BLaER1 treated with 17β-estradiol and CSF1 and Interleukin-3, amounts not matched to agents 10 nM and 100 nM (cell line): Measurements from ENCODE around the gene LGALS7.

Experiments used
- H3K27ac ChIP-seq, 11 experiments: shearing (Covaris generic); formaldehyde crosslinking; 2 replicates each; pipeline ENCODE4 v1.8.1; 2022
- H3K27me3 ChIP-seq, 11 experiments: shearing (Covaris generic); formaldehyde crosslinking; 2 replicates each; pipeline ENCODE4 v1.8.1; 2022
- H3K36me3 ChIP-seq, 11 experiments: shearing (Covaris generic); formaldehyde crosslinking; 2 replicates each; pipeline ENCODE4 v1.8.1; 2022
- H3K4me1 ChIP-seq, 10 experiments: shearing (Covaris generic); formaldehyde crosslinking; 2 replicates each; pipeline ENCODE4 v1.8.1; 2022
- H3K4me2 ChIP-seq, 11 experiments: shearing (Covaris generic); formaldehyde crosslinking; 2 replicates each; pipeline ENCODE4 v1.8.1; 2022
- H3K4me3 ChIP-seq, 10 experiments: shearing (Covaris generic); formaldehyde crosslinking; 2 replicates each; pipeline ENCODE4 v1.8.1; 2022
- H3K9ac ChIP-seq, 11 experiments: shearing (Covaris generic); formaldehyde crosslinking; 2 replicates each; pipeline ENCODE4 v1.8.1; 2022
- H3K9me3 ChIP-seq, 11 experiments: shearing (Covaris generic); formaldehyde crosslinking; replicated peaks in 1 of 11; 2 replicates each; pipeline ENCODE4 v1.8.1; 2022
- H4K20me1 ChIP-seq, 11 experiments: shearing (Covaris generic); formaldehyde crosslinking; 2 replicates each; pipeline ENCODE4 v1.8.1; 2022
- Cebpa-rat ChIP-seq, 11 experiments: shearing (Covaris generic); IDR thresholded peaks; 2 replicates each; pipeline ENCODE4 v1.8.1; 2022

Gene LGALS7

DNA sequence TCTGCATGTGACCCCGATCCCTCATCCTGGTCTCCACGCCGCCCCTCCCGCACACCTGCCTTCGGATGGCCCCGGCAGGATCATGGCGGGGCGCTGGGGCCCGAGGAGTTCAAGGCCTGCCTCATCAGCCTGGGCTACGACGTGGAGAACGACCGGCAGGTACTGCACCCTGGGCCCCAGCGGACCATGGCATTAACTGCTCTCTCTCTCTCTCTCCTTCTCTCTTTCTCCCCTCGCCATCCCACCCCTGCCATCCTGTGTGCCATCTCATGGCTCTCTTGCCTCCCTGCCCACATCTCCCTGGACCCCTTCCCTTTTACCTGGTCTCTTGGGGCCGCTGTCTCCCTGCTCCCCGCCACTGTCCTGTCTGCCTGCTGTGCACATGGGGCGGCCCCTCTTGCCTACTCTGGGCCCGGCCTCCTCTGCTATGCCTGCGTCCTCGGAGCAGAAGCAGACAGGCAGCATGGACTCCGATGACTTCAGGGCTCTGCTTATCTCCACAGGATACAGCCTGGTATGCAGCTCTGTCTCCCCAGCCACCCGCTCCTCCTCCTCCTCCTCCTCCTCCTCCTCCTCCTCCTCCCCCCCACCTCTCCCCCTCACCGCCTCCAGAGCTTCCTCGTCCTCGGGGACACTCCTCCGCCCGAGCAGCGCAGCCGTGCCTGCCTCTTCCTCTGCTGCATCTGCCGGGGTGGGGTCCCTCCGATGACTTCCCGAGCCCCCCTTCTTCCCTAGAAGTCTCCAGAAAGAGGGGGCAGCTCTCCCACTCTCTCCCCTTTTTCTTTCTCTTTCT is 45.3 kb downstream of the LGALS7 start:
- H3K9ac ChIP-seq, result peak overlapping the region in 6 of 11 experiments; percentile 11 to 36 (median 32); a peak in 8 of 22 replicates
- H3K4me3 ChIP-seq, result no peak overlapping the region
- H3K4me1 ChIP-seq, result peaks cover 0 to 22% (median 8%) of the 10 kb centered on the region in 10 experiments; a peak in 14 of 20 replicates
- peaks cover 58 to 87% (median 74%) of the 10 kb centered on the region in 11 experiments for H3K36me3 ChIP-seq
- no peak for TF ChIP-seq Cebpa-rat (IDR thresholded peaks at IDR 0.05)
- peak overlapping the region in 4 of 11 experiments; percentile 12 to 50 (median 19); a peak in 6 of 22 replicates for H3K4me2 ChIP-seq
- peaks cover 0 to 43% (median 0%) of the 10 kb centered on the region in 11 experiments; a peak in 7 of 22 replicates for H4K20me1 ChIP-seq
- no peaks in the 10 kb centered on the region for H3K9me3 ChIP-seq
- 0 out of 22 replicates have a peak overlapping the region, but pooled peaks of 3 of the 11 experiments have one; percentile 17 to 37 (median 32) for H3K27ac ChIP-seq
- H3K27me3 ChIP-seq, result no peaks in the 10 kb centered on the region

DNA sequence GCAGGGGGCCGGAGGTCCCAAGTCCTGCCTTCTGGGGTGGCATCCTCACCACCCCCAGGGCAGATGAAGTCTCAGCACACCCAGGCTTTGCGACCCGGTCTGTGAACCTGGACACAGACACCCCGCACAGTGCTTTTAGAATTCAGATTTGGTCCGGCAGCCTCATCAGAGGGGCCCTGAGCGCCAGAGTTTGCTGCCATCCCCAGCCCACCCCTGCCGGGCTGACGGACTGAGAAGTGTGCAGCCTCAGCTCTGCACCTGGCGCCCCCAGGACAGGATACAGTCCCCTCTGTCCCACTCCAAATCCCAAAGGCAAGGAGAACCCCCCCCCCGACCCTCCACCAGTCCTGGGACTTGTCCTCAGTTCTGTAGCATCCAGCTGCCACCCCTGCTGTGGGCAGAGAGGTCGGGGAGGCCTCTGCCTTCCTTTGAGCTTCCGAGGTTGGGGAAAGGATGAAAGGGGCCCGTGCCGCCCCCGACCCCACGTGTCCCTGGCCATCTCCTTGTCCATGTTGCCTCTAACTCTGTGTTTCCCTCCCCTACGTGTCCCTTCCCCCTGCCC is 45.9 kb downstream of the LGALS7 start:
- Histone ChIP-seq H3K27ac (no peak overlapping the region), H3K4me2 (peak overlapping the region in 4 of 11 experiments; percentile 12 to 50 (median 19); a peak in 5 of 22 replicates), H3K4me1 (peaks cover 0 to 25% (median 13%) of the 10 kb centered on the region in 10 experiments; a peak in 15 of 20 replicates), H3K4me3 (no peak overlapping the region), H3K9ac (peak overlapping the region in 2 of 11 experiments; percentile 23 to 28; a peak in 1 of 22 replicates), H4K20me1 (peaks cover 0 to 50% (median 0%) of the 10 kb centered on the region in 11 experiments; a peak in 7 of 22 replicates), H3K27me3 (no peaks in the 10 kb centered on the region), H3K9me3 (no peaks in the 10 kb centered on the region), H3K36me3 (peaks cover 65 to 94% (median 81%) of the 10 kb centered on the region in 11 experiments)
- TF ChIP-seq Cebpa-rat (IDR thresholded peaks at IDR 0.05), result no peak

DNA sequence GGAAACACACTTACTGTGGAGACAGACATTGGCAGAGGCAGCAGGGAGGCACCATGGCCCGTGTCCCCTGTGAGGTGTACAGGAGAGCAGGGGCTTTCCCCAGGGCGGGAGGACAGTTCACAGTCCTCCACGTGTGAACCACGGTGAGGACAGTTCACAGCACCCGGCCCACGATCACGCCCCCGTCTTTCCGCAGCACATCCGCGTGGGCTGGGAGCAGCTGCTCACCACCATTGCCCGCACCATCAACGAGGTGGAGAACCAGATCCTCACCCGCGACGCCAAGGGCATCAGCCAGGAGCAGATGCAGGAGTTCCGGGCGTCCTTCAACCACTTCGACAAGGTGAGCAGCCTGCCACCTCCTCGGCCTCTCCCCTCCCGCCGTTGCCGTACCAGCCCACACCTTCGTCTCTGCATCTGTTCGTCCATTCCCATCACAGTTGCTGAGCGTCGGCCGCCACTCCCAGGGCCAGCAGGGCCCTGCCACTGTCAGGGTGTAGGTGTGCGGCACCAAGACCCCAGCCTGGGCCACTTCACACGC is 46.5 kb downstream of the LGALS7 start:
- Histone ChIP-seq H3K27me3 (no peaks in the 10 kb centered on the region), H3K9me3 (no peaks in the 10 kb centered on the region), H3K27ac (no peak overlapping the region), H3K9ac (peak overlapping the region in 1 of 11 experiments; percentile 7; a peak in 1 of 22 replicates), H4K20me1 (peaks cover 0 to 55% (median under 1%) of the 10 kb centered on the region in 11 experiments; a peak in 8 of 22 replicates), H3K4me2 (no peak overlapping the region), H3K4me3 (no peak overlapping the region), H3K4me1 (peaks cover 0 to 28% (median 17%) of the 10 kb centered on the region in 10 experiments; a peak in 16 of 20 replicates), H3K36me3 (peaks cover 70 to 96% (median 86%) of the 10 kb centered on the region in 11 experiments)
- TF ChIP-seq Cebpa-rat (IDR thresholded peaks at IDR 0.05), result no peak

DNA sequence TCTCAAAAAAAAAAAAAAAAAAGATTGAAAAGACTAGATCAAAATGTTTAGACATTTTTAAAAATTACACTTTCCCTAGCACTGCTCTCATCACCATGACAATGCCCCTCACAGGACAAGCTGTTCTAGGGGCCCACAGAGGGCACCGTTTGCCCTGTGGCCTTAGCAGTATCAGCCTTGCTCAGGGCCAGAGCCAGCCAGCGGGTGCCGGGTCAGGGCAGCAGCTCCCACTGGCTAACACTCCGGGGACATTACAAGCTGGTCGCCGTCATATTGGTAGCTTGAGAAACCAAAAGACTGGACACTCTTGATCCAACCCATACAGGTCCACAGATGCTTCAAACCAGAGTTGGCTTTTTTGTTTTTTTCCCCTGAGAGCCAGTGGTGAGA is 47.0 kb downstream of the LGALS7 start:
- Histone ChIP-seq H3K9me3 (no peaks in the 10 kb centered on the region), H3K27ac (no peak overlapping the region), H3K9ac (0 out of 22 replicates have a peak overlapping the region, but pooled peaks of 1 of the 11 experiments have one; percentile 7), H3K36me3 (peaks cover 71 to 96% (median 89%) of the 10 kb centered on the region in 11 experiments), H4K20me1 (peaks cover 0 to 61% (median 6%) of the 10 kb centered on the region in 11 experiments; a peak in 8 of 22 replicates), H3K4me3 (no peak overlapping the region), H3K27me3 (no peaks in the 10 kb centered on the region), H3K4me1 (peaks cover 0 to 29% (median 22%) of the 10 kb centered on the region in 10 experiments; a peak in 16 of 20 replicates), H3K4me2 (no peak overlapping the region)
- TF ChIP-seq Cebpa-rat (IDR thresholded peaks at IDR 0.05), result no peak

DNA sequence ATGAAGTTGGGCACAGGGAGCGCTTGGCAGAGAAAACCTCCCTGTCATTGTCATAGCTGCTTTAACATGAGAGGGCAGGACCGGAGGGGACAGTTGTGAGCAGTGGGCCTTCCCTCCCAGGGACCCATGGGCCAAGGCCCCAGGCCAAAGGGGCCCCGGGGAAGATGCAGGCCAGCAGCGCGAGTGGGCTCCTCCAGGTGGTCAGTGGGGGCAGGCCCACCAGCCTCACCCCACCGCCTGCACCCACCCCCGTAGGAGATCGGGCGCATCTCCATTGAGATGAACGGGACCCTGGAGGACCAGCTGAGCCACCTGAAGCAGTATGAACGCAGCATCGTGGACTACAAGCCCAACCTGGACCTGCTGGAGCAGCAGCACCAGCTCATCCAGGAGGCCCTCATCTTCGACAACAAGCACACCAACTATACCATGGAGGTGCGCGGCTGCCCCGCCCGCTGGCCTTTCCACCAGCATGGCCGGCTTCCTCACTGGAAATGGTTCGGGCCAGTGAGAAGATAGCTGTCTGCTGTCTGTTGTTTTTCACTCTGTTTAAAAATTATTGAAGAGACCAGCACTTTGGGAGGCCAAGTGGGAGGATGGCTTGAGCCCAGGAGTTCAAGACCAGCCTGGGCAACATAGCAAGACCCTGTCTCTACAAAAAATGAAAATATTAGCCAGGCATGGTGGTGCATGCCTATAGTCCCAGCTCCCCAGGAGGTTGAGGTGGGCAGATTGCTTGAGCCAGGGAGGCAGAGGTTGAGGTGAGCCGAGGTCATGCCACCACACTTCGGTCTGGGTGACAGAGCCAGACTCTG is 47.6 kb downstream of the LGALS7 start:
- H3K36me3 ChIP-seq, result peaks cover 72 to 96% (median 89%) of the 10 kb centered on the region in 11 experiments

DNA sequence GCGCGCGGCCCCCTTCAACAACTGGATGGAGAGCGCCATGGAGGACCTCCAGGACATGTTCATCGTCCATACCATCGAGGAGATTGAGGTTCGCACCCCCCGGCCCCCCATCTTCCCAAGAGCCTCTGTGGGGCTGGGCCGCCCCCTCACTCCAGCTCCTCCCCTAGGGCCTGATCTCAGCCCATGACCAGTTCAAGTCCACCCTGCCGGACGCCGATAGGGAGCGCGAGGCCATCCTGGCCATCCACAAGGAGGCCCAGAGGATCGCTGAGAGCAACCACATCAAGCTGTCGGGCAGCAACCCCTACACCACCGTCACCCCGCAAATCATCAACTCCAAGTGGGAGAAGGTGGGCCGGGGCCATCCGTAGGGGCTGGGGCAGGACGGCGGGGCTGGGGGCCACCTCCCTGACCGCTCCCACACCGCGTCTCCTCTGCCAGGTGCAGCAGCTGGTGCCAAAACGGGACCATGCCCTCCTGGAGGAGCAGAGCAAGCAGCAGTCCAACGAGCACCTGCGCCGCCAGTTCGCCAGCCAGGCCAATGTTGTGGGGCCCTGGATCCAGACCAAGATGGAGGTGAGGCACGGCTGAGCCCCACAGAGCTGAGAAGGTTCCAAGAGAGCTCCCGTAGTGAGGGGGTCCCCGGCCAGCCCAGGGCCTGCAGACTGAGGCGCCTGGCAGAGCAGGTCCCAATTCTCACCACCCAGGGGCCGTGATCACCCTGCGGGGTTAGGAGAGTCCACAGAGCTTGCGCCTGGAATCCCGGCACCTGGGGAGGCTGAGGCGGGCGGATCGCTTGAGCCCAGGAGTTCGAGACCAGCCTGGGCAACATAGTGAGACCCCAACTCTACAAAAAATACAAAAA is 49.1 kb downstream of the LGALS7 start:
- Histone ChIP-seq H3K9ac (no peak overlapping the region), H3K4me1 (peaks cover 0 to 46% (median 37%) of the 10 kb centered on the region in 10 experiments; a peak in 16 of 20 replicates), H4K20me1 (peaks cover 0 to 81% (median 15%) of the 10 kb centered on the region in 11 experiments; a peak in 9 of 22 replicates), H3K36me3 (peaks cover 80 to 97% (median 96%) of the 10 kb centered on the region in 11 experiments), H3K9me3 (no peaks in the 10 kb centered on the region), H3K27me3 (no peaks in the 10 kb centered on the region), H3K27ac (no peak overlapping the region), H3K4me2 (no peak overlapping the region), H3K4me3 (no peak overlapping the region)
- no peak for TF ChIP-seq Cebpa-rat (IDR thresholded peaks at IDR 0.05)

More for the DNA sequence above, 47.6 kb downstream of the LGALS7 start:
- no peak overlapping the region for H3K9ac ChIP-seq
- H3K4me2 ChIP-seq, result no peak overlapping the region
- no peaks in the 10 kb centered on the region for H3K9me3 ChIP-seq
- H3K27me3 ChIP-seq, result no peaks in the 10 kb centered on the region
- peaks cover 0 to 35% (median 28%) of the 10 kb centered on the region in 10 experiments; a peak in 16 of 20 replicates for H3K4me1 ChIP-seq
- no peak for TF ChIP-seq Cebpa-rat (IDR thresholded peaks at IDR 0.05)
- H3K27ac ChIP-seq, result no peak overlapping the region
- peaks cover 0 to 67% (median 12%) of the 10 kb centered on the region in 11 experiments; a peak in 9 of 22 replicates for H4K20me1 ChIP-seq
- no peak overlapping the region for H3K4me3 ChIP-seq

DNA sequence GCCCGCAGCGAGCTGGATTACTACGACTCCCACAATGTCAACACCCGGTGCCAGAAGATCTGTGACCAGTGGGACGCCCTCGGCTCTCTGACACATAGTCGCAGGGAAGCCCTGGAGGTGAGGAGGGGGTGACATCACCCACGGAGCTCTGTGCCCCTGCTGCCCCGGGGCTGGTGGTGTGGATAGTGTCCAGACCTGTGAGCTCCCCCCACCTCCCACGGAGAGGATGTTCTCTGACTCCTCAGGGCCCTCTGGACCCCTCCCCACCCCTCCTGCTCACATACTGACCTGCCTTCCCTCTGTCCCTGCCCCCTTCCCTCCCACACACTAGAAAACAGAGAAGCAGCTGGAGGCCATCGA is 49.7 kb downstream of the LGALS7 start:
- Histone ChIP-seq H3K4me1 (peaks cover 0 to 48% (median 36%) of the 10 kb centered on the region in 10 experiments; a peak in 16 of 20 replicates), H3K27ac (no peak overlapping the region), H3K4me2 (no peak overlapping the region), H3K36me3 (peaks cover 87 to 97% (median 96%) of the 10 kb centered on the region in 11 experiments), H3K4me3 (no peak overlapping the region), H4K20me1 (peaks cover 0 to 88% (median 15%) of the 10 kb centered on the region in 11 experiments; a peak in 9 of 22 replicates), H3K9me3 (no peaks in the 10 kb centered on the region), H3K27me3 (no peaks in the 10 kb centered on the region), H3K9ac (no peak overlapping the region)
- no peak for TF ChIP-seq Cebpa-rat (IDR thresholded peaks at IDR 0.05)
